K562 (cell line): ENCODE data around the gene ABCG2. TPM values are rescaled to one million over a fixed set of nuclear protein-coding genes. Genes with fewer than 3 reads are reported as not detected.

Experiments used
- ATAC-seq: fragments of 200-7000 bp; cut with Tn5 transposase; 3 replicates; pipeline ENCODE4 v1.9.1; 2020; ENCODE audit warnings: moderate library complexity
- BruUV-seq: library from RNA; stranded (reverse); fragments of 400-500 nt; replicated peaks from 2 replicates; lab custom pipeline; 2021; lab: Mats Ljungman, UMichigan
- CTCF ChIA-PET: fragments of 300-600 bp; formaldehyde crosslinking; extraction: SDS; loops from one replicate; lab custom pipeline; 2021; ENCODE audit warnings: low intra/inter-chr PET ratio; lab: Yijun Ruan, JAX
- POLR2A ChIA-PET: fragments of 300-600, 350-650 bp; sonication (Branson Sonifier 250); formaldehyde crosslinking; extraction: SDS; loops from one replicate; lab custom pipeline; 2021; ENCODE audit warnings: antibody characterized with exemption, inconsistent platforms; lab: Yijun Ruan, JAX
- DNase-seq, 4 experiments: peaks; one replicate each; pipeline versions ENCODE4 v3.0.0 to v3.0.0-alpha.2; 2011 to 2018; ENCODE audit warnings: low spot score in 3 of 4, mixed read lengths in 3 of 4; ENCODE audit errors: extremely low read depth in 1 of 4
- FAIRE-seq: peaks from 2 replicates; lab custom pipeline; 2011; peaks lifted over from hg19 to GRCh38; lab: Jason Lieb, UNC
- H2AFZ ChIP-seq: 2 replicates; pipeline ENCODE4 v1.6.0; 2011; ENCODE audit warnings: low read depth, low read length, control low read depth, inconsistent platforms
- H3K27ac ChIP-seq: fragments of 200-600 bp; 3 replicates; pipeline ENCODE4 v1.8.0; 2011; ENCODE audit warnings: low read depth, mild to moderate bottlenecking, control low read depth, inconsistent platforms, low read length, moderate library complexity, mixed read lengths; ENCODE audit errors: extremely low read depth
- H3K27me3 ChIP-seq, 2 experiments: fragments of 300-600 bp in 1 of 2; 2 replicates in 1 of 2; 3 replicates in 1 of 2; pipeline versions ENCODE4 v1.6.0 to v1.8.0; 2011; ENCODE audit warnings: inconsistent platforms in 2 of 2, low read length in 2 of 2, mild to moderate bottlenecking in 1 of 2, mixed read lengths in 1 of 2, moderate library complexity in 1 of 2; ENCODE audit not compliant: control insufficient read depth in 2 of 2, insufficient read depth in 2 of 2
- H3K36me3 ChIP-seq: fragments of 300-600 bp; 3 replicates; pipeline ENCODE4 v1.8.0; 2011; ENCODE audit warnings: mild to moderate bottlenecking, low read length, inconsistent platforms; ENCODE audit not compliant: control insufficient read depth, insufficient read depth
- H3K4me1 ChIP-seq, 2 experiments: fragments of 200-600 bp in 1 of 2; replicated peaks in 1 of 2; 2 replicates in 1 of 2; 3 replicates in 1 of 2; pipeline versions ENCODE4 v1.5.1 to v1.8.0; 2011; ENCODE audit warnings: inconsistent platforms in 2 of 2, low read length in 2 of 2, mild to moderate bottlenecking in 1 of 2, mixed read lengths in 1 of 2, moderate library complexity in 1 of 2; ENCODE audit not compliant: control insufficient read depth in 2 of 2, insufficient read depth in 2 of 2
- H3K4me2 ChIP-seq: 2 replicates; pipeline ENCODE4 v1.6.1; 2011; ENCODE audit warnings: low read length, control low read depth, inconsistent platforms, mixed read lengths; ENCODE audit not compliant: insufficient read depth
- H3K4me3 ChIP-seq: fragments of 200-600 bp; sonication (generic), shearing (Covaris generic); 2 replicates; pipeline ENCODE4 v1.5.1; 2016; ENCODE audit warnings: control low read depth, inconsistent platforms
- H3K79me2 ChIP-seq: fragments of 200-600 bp; 3 replicates; pipeline ENCODE4 v1.8.0; 2011; ENCODE audit warnings: low read length, inconsistent platforms; ENCODE audit not compliant: control insufficient read depth, insufficient read depth
- H3K9ac ChIP-seq, 2 experiments: 2 replicates each; pipeline versions ENCODE4 v1.6.0 to v1.6.1; 2011; ENCODE audit warnings: low read depth in 2 of 2, low read length in 2 of 2, control low read depth in 1 of 2, inconsistent platforms in 1 of 2, mild to moderate bottlenecking in 1 of 2, mixed read lengths in 1 of 2; ENCODE audit not compliant: insufficient read depth in 1 of 2
- H3K9me1 ChIP-seq: one replicate; pipeline ENCODE4 v1.6.0; 2011; ENCODE audit warnings: inconsistent platforms, mild to moderate bottlenecking, low read length, moderate library complexity; ENCODE audit not compliant: control insufficient read depth, insufficient read depth
- H3K9me3 ChIP-seq: replicated peaks from 2 replicates; pipeline ENCODE4 v1.5.1; 2011; ENCODE audit warnings: low read depth, low read length, inconsistent platforms; ENCODE audit not compliant: control insufficient read depth, insufficient read depth
- H4K20me1 ChIP-seq: replicated peaks from 2 replicates; pipeline ENCODE4 v1.6.1; 2011; ENCODE audit warnings: low read length, inconsistent platforms, mixed read lengths; ENCODE audit not compliant: control insufficient read depth, insufficient read depth
- ARID1B ChIP-seq: fragments of 450-650 bp; IDR thresholded peaks from 2 replicates; pipeline ENCODE4 v1.6.1; 2016; ENCODE audit warnings: antibody characterized with exemption, mild to moderate bottlenecking, inconsistent platforms
- ATF1 ChIP-seq, 2 experiments: fragments of 450-650 bp in 1 of 2; IDR thresholded peaks; 2 replicates each; pipeline ENCODE4 v1.6.1; 2016; ENCODE audit warnings: missing compliant biosample characterization in 1 of 2, missing genetic modification characterization in 1 of 2
- CBX3 ChIP-seq, 2 experiments: IDR thresholded peaks; 1 replicate in 1 of 2; 2 replicates in 1 of 2; pipeline ENCODE4 v1.6.1; 2012; ENCODE audit warnings: inconsistent platforms in 2 of 2, low read length in 2 of 2, borderline replicate concordance in 1 of 2, control low read depth in 1 of 2
- CREB1 ChIP-seq, 2 experiments: sonication (generic) in 1 of 2; formaldehyde crosslinking in 1 of 2; IDR thresholded peaks; 2 replicates each; pipeline versions ENCODE4 v1.6.1 to v1.8.0; 2012 to 2022; ENCODE audit warnings: inconsistent platforms in 1 of 2, mild to moderate bottlenecking in 1 of 2, missing genetic modification reagents in 1 of 2, moderate library complexity in 1 of 2
- KAT7 ChIP-seq: sonication (generic); formaldehyde crosslinking; IDR thresholded peaks from 2 replicates; pipeline ENCODE4 v1.8.0; 2022; ENCODE audit warnings: missing genetic modification reagents, mild to moderate bottlenecking, borderline replicate concordance
- MBD2 ChIP-seq: sonication (generic); IDR thresholded peaks from 2 replicates; pipeline ENCODE4 v1.6.1; 2016; ENCODE audit warnings: low read depth, borderline replicate concordance
- SIN3A ChIP-seq, 2 experiments: fragments of 150-350 bp in 1 of 2; IDR thresholded peaks; 2 replicates each; pipeline ENCODE4 v1.6.1; 2011 to 2016; ENCODE audit warnings: borderline replicate concordance in 2 of 2, low read depth in 2 of 2, low read length in 2 of 2, mild to moderate bottlenecking in 2 of 2, moderate library complexity in 2 of 2; ENCODE audit not compliant: control insufficient read depth in 1 of 2
- TAF7 ChIP-seq: fragments of 450-650 bp; IDR thresholded peaks from 2 replicates; pipeline ENCODE4 v1.6.1; 2016; ENCODE audit warnings: missing genetic modification characterization, missing compliant biosample characterization
- TBP ChIP-seq: optimal IDR thresholded peaks from 2 replicates; pipeline ENCODE3; 2011; ENCODE audit warnings: low read depth, low read length, improper control_type of control experiment
- ZNF354B ChIP-seq: fragments of 250-450 bp; sonication (Bioruptor Pico); IDR thresholded peaks from 2 replicates; pipeline ENCODE4 v1.4.0; 2020
- ZNF699 ChIP-seq: fragments of 250-450 bp; sonication (Bioruptor Pico); IDR thresholded peaks from 2 replicates; pipeline ENCODE4 v1.8.0; 2021; ENCODE audit warnings: mild to moderate bottlenecking, moderate library complexity; ENCODE audit not compliant: insufficient replicate concordance
- WGBS: fragments of 100-300 bp; shearing (Covaris generic); methylation state at CpG from one replicate; pipeline ENCODE4 v1.1.6; 2016; ENCODE audit warnings: low coverage, mixed read lengths; ENCODE audit not compliant: insufficient coverage; ENCODE audit errors: missing lambda C conversion rate; 5-methylcytosine and 5-hydroxymethylcytosine counted together
- in situ Hi-C: fragments of 300-500 bp; cut with MboI; formaldehyde crosslinking; loops from 4 replicates; pipeline ENCODE4 v1.15.0; 2018; ENCODE audit warnings: inconsistent platforms, mixed read lengths
- intact Hi-C: fragments of 100-400 bp; cut with micrococcal nuclease; formaldehyde crosslinking; loops from 2 replicates; pipeline ENCODE4 v1.14.2; 2022
- polyA plus RNA-seq, 8 experiments: library from polyadenylated mRNA; depleted of rRNA in 4 of 8; stranded (reverse) in 5 of 8; unstranded in 3 of 8; fragments of >200 nt; fragmentation: Nextera tagmentation in 2 of 8; fragmentation: Illumina TruSeq in 1 of 8; extraction: Ambion mirVana in 2 of 8; extraction: Trizol in 1 of 8; gene quantifications; 2 replicates each; pipeline versions ENCODE4 v1.2.1 to v1.2.3, GENCODE V29; 2011 to 2014; ENCODE audit warnings: inconsistent platforms in 1 of 8, missing spikeins in 1 of 8
- total RNA-seq, 7 experiments: library from RNA; depleted of rRNA in 6 of 7; stranded (reverse); fragments of >200 nt in 6 of 7; fragmentation: Illumina TruSeq in 2 of 7; extraction: Trizol in 2 of 7; gene quantifications; 2 replicates each; pipeline versions ENCODE4 v1.2.1 to v1.2.3, GENCODE V29; 2011 to 2021; ENCODE audit warnings: low replicate concordance in 1 of 7
- TF ChIP-seq, protein P1 (sequence below): fragments of 250-450 bp; sonication (Bioruptor Pico); IDR thresholded peaks from 2 replicates; pipeline ENCODE4 v1.4.0; 2020; ENCODE audit warnings: mild to moderate bottlenecking, moderate library complexity
- TF ChIP-seq, protein P2 (sequence below): sonication (generic); formaldehyde crosslinking; IDR thresholded peaks from 2 replicates; pipeline ENCODE4 v1.8.1; 2023; ENCODE audit warnings: mild to moderate bottlenecking, missing genetic modification reagents

The ABCG2 gene
- total and polyA plus RNA-seq, 9 of the 15 experiments (the other 6 are each of a cell fraction or from before 2014, with no cell fraction given) = 0.01 to 0.36 (median 0.11) TPM; not detected in 4

DNA sequence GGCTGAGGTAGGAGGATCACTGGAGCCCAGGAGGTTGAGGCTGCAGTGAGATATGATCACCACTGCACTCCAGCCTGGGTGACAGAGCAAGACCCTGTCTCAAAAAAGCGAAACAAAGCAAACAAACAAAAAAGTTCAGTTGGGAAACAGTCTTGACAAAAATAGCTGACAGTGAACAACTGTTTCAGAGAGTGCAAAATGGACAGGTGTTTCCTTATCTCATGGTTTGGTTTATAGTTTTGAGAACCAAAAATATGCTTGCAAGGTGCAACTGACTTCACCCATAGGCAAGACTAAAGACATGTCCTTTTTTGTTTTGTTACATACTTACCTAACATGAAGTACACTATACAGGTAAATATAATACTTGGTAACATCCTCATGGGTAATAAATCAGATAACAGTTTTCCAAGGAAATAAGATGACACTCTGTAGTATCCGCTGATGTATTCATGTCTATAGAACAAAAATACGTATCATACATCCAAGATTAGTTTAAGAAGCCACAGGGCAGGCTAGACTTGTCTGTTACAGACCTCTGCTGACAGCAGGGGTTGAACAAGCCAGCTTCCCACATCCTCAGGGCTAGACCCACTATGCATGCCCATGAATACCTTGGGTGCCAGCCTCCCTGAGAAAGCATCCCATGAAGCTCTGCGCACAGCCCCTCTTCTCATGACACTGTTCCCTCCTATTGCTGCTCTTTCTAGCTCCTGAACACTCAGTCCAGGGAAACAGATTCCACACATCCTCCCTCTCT lies 59.3 kb downstream of the ABCG2 start (continued):
- TF ChIP-seq, protein P1, sequence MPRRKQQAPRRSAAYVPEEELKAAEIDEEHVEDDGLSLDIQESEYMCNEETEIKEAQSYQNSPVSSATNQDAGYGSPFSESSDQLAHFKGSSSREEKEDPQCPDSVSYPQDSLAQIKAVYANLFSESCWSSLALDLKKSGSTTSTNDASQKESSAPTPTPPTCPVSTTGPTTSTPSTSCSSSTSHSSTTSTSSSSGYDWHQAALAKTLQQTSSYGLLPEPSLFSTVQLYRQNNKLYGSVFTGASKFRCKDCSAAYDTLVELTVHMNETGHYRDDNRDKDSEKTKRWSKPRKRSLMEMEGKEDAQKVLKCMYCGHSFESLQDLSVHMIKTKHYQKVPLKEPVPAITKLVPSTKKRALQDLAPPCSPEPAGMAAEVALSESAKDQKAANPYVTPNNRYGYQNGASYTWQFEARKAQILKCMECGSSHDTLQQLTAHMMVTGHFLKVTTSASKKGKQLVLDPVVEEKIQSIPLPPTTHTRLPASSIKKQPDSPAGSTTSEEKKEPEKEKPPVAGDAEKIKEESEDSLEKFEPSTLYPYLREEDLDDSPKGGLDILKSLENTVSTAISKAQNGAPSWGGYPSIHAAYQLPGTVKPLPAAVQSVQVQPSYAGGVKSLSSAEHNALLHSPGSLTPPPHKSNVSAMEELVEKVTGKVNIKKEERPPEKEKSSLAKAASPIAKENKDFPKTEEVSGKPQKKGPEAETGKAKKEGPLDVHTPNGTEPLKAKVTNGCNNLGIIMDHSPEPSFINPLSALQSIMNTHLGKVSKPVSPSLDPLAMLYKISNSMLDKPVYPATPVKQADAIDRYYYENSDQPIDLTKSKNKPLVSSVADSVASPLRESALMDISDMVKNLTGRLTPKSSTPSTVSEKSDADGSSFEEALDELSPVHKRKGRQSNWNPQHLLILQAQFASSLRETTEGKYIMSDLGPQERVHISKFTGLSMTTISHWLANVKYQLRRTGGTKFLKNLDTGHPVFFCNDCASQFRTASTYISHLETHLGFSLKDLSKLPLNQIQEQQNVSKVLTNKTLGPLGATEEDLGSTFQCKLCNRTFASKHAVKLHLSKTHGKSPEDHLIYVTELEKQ = no peak
- TF ChIP-seq, protein P2, sequence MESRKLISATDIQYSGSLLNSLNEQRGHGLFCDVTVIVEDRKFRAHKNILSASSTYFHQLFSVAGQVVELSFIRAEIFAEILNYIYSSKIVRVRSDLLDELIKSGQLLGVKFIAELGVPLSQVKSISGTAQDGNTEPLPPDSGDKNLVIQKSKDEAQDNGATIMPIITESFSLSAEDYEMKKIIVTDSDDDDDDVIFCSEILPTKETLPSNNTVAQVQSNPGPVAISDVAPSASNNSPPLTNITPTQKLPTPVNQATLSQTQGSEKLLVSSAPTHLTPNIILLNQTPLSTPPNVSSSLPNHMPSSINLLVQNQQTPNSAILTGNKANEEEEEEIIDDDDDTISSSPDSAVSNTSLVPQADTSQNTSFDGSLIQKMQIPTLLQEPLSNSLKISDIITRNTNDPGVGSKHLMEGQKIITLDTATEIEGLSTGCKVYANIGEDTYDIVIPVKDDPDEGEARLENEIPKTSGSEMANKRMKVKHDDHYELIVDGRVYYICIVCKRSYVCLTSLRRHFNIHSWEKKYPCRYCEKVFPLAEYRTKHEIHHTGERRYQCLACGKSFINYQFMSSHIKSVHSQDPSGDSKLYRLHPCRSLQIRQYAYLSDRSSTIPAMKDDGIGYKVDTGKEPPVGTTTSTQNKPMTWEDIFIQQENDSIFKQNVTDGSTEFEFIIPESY (CRISPR knock-in tag) = no peak
- no peak for TF ChIP-seq TAF7 (tag)
- TF ChIP-seq, all 486 proteins: peak for 0

DNA sequence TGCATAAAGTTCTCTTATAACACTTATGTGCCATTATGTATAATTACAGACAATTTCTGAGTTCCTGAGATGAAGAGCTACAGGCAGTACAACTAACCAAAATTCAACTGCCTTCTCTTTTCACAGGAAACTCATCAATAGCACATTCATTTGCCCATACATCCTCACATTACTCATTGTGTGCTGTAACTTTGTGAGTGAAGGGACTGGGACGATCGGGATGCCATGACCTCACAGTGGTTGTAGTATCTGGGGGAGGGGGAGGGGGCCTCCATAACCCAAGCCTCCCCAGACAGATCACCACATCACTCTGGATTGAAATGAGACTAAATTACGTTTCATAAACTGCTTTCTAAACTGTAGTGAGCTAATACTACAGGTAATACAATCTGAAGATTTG lies 60.7 kb downstream of the ABCG2 start:
- DNase-seq (no peak), ATAC-seq (no peak), FAIRE-seq (no peak)
- Histone ChIP-seq H2AFZ (no peak overlapping the region), H4K20me1 (no peaks in the 10 kb centered on the region), H3K27ac (no peak overlapping the region), H3K9me3 (no peaks in the 10 kb centered on the region), H3K4me3 (no peak overlapping the region), H3K4me1 (no peaks in the 10 kb centered on the region), H3K4me2 (no peak overlapping the region), H3K9me1 (no peaks in the 10 kb centered on the region), H3K9ac (no peak overlapping the region), H3K27me3 (no peaks in the 10 kb centered on the region; a peak in 1 of 5 replicates), H3K79me2 (no peaks in the 10 kb centered on the region), H3K36me3 (no peaks in the 10 kb centered on the region)
- WGBS = 9% methylated on average over 3 of the region's 3 CpGs
- intact Hi-C loops (no loop called here), in situ Hi-C loops (no loop called here)
- BruUV-seq = no TSS peak
- POLR2A ChIA-PET = no interaction called here
- CTCF ChIA-PET = interaction anchor here (0.7 kb wide), 1 partner anchor 114 kb away, joined by 4 read pairs; no protein-coding TSS in a partner anchor
- TF ChIP-seq ZNF354B (no peak), MBD2 (no peak), SIN3A (IDR thresholded peaks at IDR 0.05; ENCODE audit: borderline replicate concordance in 2 of 2, control insufficient read depth in 1 of 2, low read depth in 2 of 2, low read length in 2 of 2) (no peak), CREB1 (IDR thresholded peaks at IDR 0.05) (no peak), CREB1 (CRISPR knock-in tag; IDR thresholded peaks at IDR 0.05) (no peak), TBP (no peak), ZNF699 (CRISPR knock-in tag) (no peak), ARID1B (no peak), CBX3 (IDR thresholded peaks at IDR 0.05; ENCODE audit: borderline replicate concordance in 1 of 2, low read length in 2 of 2) (no peak), ATF1 (CRISPR knock-in tag; IDR thresholded peaks at IDR 0.05) (no peak), ATF1 (tag; IDR thresholded peaks at IDR 0.05) (no peak), KAT7 (CRISPR knock-in tag) (no peak)
